Measurements from ENCODE around the gene CLASP2. TPM values are rescaled to one million over a fixed set of nuclear protein-coding genes. Genes with fewer than 3 reads are reported as not detected.

CLASP2 gene
- total RNA-seq, 2 donors from 2014 or later, result 34.8 to 47.8 TPM

GRCh38 chr3:33648793-33649192 lies 69.3 kb downstream of the CLASP2 start:
- DNase-seq, result no peak
- Histone ChIP-seq H3K9me3 (no peaks in the 10 kb centered on the region), H3K27me3 (no peaks in the 10 kb centered on the region), H3K36me3 (replicated peaks in 1 of 2; ENCODE audit: insufficient read depth in 1 of 2, low read depth in 2 of 2) (no peaks in the 10 kb centered on the region), H3K27ac (no peak overlapping the region), H3K4me1 (no peaks in the 10 kb centered on the region), H3K4me3 (no peak overlapping the region)
- no peak for TF ChIP-seq POLR2A (IDR thresholded peaks at IDR 0.05)
- TF ChIP-seq, protein P1, sequence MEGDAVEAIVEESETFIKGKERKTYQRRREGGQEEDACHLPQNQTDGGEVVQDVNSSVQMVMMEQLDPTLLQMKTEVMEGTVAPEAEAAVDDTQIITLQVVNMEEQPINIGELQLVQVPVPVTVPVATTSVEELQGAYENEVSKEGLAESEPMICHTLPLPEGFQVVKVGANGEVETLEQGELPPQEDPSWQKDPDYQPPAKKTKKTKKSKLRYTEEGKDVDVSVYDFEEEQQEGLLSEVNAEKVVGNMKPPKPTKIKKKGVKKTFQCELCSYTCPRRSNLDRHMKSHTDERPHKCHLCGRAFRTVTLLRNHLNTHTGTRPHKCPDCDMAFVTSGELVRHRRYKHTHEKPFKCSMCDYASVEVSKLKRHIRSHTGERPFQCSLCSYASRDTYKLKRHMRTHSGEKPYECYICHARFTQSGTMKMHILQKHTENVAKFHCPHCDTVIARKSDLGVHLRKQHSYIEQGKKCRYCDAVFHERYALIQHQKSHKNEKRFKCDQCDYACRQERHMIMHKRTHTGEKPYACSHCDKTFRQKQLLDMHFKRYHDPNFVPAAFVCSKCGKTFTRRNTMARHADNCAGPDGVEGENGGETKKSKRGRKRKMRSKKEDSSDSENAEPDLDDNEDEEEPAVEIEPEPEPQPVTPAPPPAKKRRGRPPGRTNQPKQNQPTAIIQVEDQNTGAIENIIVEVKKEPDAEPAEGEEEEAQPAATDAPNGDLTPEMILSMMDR (IDR thresholded peaks at IDR 0.05), result no peak
- ATAC-seq, result no peak
- WGBS, 2 donors, result 81 to 82% methylated on average over 1 of the region's 1 CpG
- intact Hi-C loops (cut with DNase I), result no loop called here

- H3K4me1 ChIP-seq, result no peaks in the 10 kb centered on the region
- peak overlapping the region in 1 of 2 donors; percentile 3 for H3K4me3 ChIP-seq
- 90 to 93% methylated on average over 1 of the region's 1 CpG for WGBS, 2 donors
- ATAC-seq (no peak), DNase-seq (no peak)
- TF ChIP-seq, protein P1 (IDR thresholded peaks at IDR 0.05), result no peak
- no peak for TF ChIP-seq POLR2A (IDR thresholded peaks at IDR 0.05)
- no peaks in the 10 kb centered on the region for H3K36me3 ChIP-seq (replicated peaks in 1 of 2; ENCODE audit: insufficient read depth in 1 of 2, low read depth in 2 of 2)
- no peaks in the 10 kb centered on the region for H3K27me3 ChIP-seq
- H3K9me3 ChIP-seq, result no peaks in the 10 kb centered on the region
- H3K27ac ChIP-seq, result no peak overlapping the region
- intact Hi-C loops (cut with DNase I), result no loop called here
Observed at GRCh38 chr3:33646406-33646805, 71.6 kb downstream of the CLASP2 start.

GRCh38 chr3:33645060-33645647 lies 72.9 kb downstream of the CLASP2 start:
- Histone ChIP-seq H3K36me3 (replicated peaks in 1 of 2; ENCODE audit: insufficient read depth in 1 of 2, low read depth in 2 of 2) (no peaks in the 10 kb centered on the region), H3K9me3 (no peaks in the 10 kb centered on the region), H3K27me3 (no peaks in the 10 kb centered on the region), H3K4me3 (peak overlapping the region in 1 of 2 donors; percentile 9), H3K4me1 (no peaks in the 10 kb centered on the region), H3K27ac (no peak overlapping the region)
- no peak for TF ChIP-seq POLR2A (IDR thresholded peaks at IDR 0.05)
- TF ChIP-seq, protein P1 (IDR thresholded peaks at IDR 0.05), result no peak
- ATAC-seq (peak; percentile 85), DNase-seq (peak in 3 of 4 donors; percentile 14 to 28 (median 18))
- intact Hi-C loops (cut with DNase I), result no loop called here
- WGBS, 2 donors, result 28 to 44% methylated on average over 5 of the region's 5 CpGs

DNA sequence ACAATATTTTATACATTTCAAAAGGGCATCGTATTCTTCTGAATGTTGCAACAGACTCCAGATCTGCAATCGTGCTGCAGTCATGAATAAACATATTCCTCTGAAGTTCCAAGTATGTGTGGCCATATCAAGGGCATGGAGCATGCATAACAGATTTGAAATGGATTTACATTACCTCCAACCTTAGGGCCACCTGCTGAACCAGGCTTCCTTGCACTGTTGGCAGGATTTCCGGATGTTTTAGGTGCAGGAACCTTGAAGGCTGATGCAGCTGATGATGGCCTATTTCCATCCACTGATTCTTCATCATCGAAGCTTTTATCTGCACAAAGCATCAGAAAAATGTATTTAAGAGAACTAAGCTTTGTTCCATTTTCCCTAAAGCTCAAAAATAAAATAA lies 73.5 kb downstream of the CLASP2 start:
- no peak overlapping the region for H3K27ac ChIP-seq
- DNase-seq, result no peak
- no peak for ATAC-seq
- intact Hi-C loops (cut with DNase I), result no loop called here
- no peaks in the 10 kb centered on the region for H3K27me3 ChIP-seq
- H3K9me3 ChIP-seq, result no peaks in the 10 kb centered on the region
- 72% methylated on average over 4 of the region's 4 CpGs for WGBS, 2 donors
- TF ChIP-seq, protein P1 (IDR thresholded peaks at IDR 0.05), result no peak
- no peak for TF ChIP-seq POLR2A (IDR thresholded peaks at IDR 0.05)
- H3K4me3 ChIP-seq, result no peak overlapping the region
- no peaks in the 10 kb centered on the region for H3K4me1 ChIP-seq
- H3K36me3 ChIP-seq (replicated peaks in 1 of 2; ENCODE audit: insufficient read depth in 1 of 2, low read depth in 2 of 2), result no peaks in the 10 kb centered on the region

GRCh38 chr3:33642806-33643205 lies 75.2 kb downstream of the CLASP2 start:
- TF ChIP-seq, protein P1 (IDR thresholded peaks at IDR 0.05), result no peak
- no peak for TF ChIP-seq POLR2A (IDR thresholded peaks at IDR 0.05)
- Histone ChIP-seq H3K4me1 (no peaks in the 10 kb centered on the region), H3K27ac (no peak overlapping the region), H3K27me3 (no peaks in the 10 kb centered on the region), H3K4me3 (no peak overlapping the region), H3K36me3 (replicated peaks in 1 of 2; ENCODE audit: insufficient read depth in 1 of 2, low read depth in 2 of 2) (no peaks in the 10 kb centered on the region), H3K9me3 (no peaks in the 10 kb centered on the region)
- DNase-seq, result no peak
- no peak for ATAC-seq
- WGBS, 2 donors, result 54 to 77% methylated on average over 2 of the region's 2 CpGs
- intact Hi-C loops (cut with DNase I), result no loop called here

Measured in body of pancreas (tissue), 4 donors.